ENCODE data around the gene CACNG4.

Gene CACNG4

GRCh38 chr17:67025216-67025792 lies 60.8 kb downstream of the CACNG4 start:
- no peaks in the 10 kb centered on the region for H3K27me3 ChIP-seq (ENCODE audit: control insufficient read depth, insufficient read depth, low read length)
- no peak overlapping the region for H3K27ac ChIP-seq (ENCODE audit: low read length)
- H3K36me3 ChIP-seq (ENCODE audit: control insufficient read depth, insufficient read depth, low read length): no peaks in the 10 kb centered on the region
- no peak overlapping the region for H3K4me3 ChIP-seq (ENCODE audit: low read length)
- H3K9me3 ChIP-seq (ENCODE audit: control insufficient read depth, insufficient read depth, low read length): no peaks in the 10 kb centered on the region
- no peak for DNase-seq (ENCODE audit: low read depth, low spot score)
- no peaks in the 10 kb centered on the region; the same call in 1 of the 2 replicates for H3K4me1 ChIP-seq (ENCODE audit: control insufficient read depth, insufficient read depth, low read length)
- WGBS (ENCODE audit: insufficient coverage, insufficient read length): no CpG with 5 or more reads among the region's 20 CpGs

GRCh38 chr17:67026341-67026740 lies 61.8 kb downstream of the CACNG4 start:
- DNase-seq (ENCODE audit: low read depth, low spot score): no peak
- Histone ChIP-seq H3K4me1 (ENCODE audit: control insufficient read depth, insufficient read depth, low read length) (no peaks in the 10 kb centered on the region), H3K4me3 (ENCODE audit: low read length) (no peak overlapping the region), H3K36me3 (ENCODE audit: control insufficient read depth, insufficient read depth, low read length) (no peaks in the 10 kb centered on the region), H3K27me3 (ENCODE audit: control insufficient read depth, insufficient read depth, low read length) (no peaks in the 10 kb centered on the region), H3K27ac (ENCODE audit: low read length) (no peak overlapping the region), H3K9me3 (ENCODE audit: control insufficient read depth, insufficient read depth, low read length) (no peaks in the 10 kb centered on the region)
- 100% methylated on average over 2 of the region's 2 CpGs for WGBS (ENCODE audit: insufficient coverage, insufficient read length)

- no CpG with 5 or more reads among the region's 12 CpGs for WGBS (ENCODE audit: insufficient coverage, insufficient read length)
- no peak for DNase-seq (ENCODE audit: low read depth, low spot score)
- no peaks in the 10 kb centered on the region for H3K27me3 ChIP-seq (ENCODE audit: control insufficient read depth, insufficient read depth, low read length)
Observed at GRCh38 chr17:67027031-67027628, 62.6 kb downstream of the CACNG4 start.

GRCh38 chr17:67030641-67031040 lies 66.1 kb downstream of the CACNG4 start:
- Histone ChIP-seq H3K27ac (ENCODE audit: low read length) (no peak overlapping the region), H3K9me3 (ENCODE audit: control insufficient read depth, insufficient read depth, low read length) (no peaks in the 10 kb centered on the region), H3K4me3 (ENCODE audit: low read length) (no peak overlapping the region), H3K27me3 (ENCODE audit: control insufficient read depth, insufficient read depth, low read length) (no peaks in the 10 kb centered on the region), H3K36me3 (ENCODE audit: control insufficient read depth, insufficient read depth, low read length) (no peaks in the 10 kb centered on the region), H3K4me1 (ENCODE audit: control insufficient read depth, insufficient read depth, low read length) (no peaks in the 10 kb centered on the region)
- WGBS (ENCODE audit: insufficient coverage, insufficient read length): no CpG with 5 or more reads among the region's 21 CpGs
- no peak for DNase-seq (ENCODE audit: low read depth, low spot score)

More at GRCh38 chr17:67027031-67027628, 62.6 kb downstream of the CACNG4 start:
- no peak overlapping the region for H3K4me3 ChIP-seq (ENCODE audit: low read length)
- H3K9me3 ChIP-seq (ENCODE audit: control insufficient read depth, insufficient read depth, low read length): no peaks in the 10 kb centered on the region
- no peak overlapping the region for H3K27ac ChIP-seq (ENCODE audit: low read length)
- H3K36me3 ChIP-seq (ENCODE audit: control insufficient read depth, insufficient read depth, low read length): no peaks in the 10 kb centered on the region
- no peaks in the 10 kb centered on the region for H3K4me1 ChIP-seq (ENCODE audit: control insufficient read depth, insufficient read depth, low read length)

- no peak for DNase-seq (ENCODE audit: low read depth, low spot score)
- Histone ChIP-seq H3K4me1 (ENCODE audit: control insufficient read depth, insufficient read depth, low read length) (no peaks in the 10 kb centered on the region), H3K9me3 (ENCODE audit: control insufficient read depth, insufficient read depth, low read length) (no peaks in the 10 kb centered on the region), H3K4me3 (ENCODE audit: low read length) (no peak overlapping the region), H3K36me3 (ENCODE audit: control insufficient read depth, insufficient read depth, low read length) (no peaks in the 10 kb centered on the region), H3K27ac (ENCODE audit: low read length) (no peak overlapping the region), H3K27me3 (ENCODE audit: control insufficient read depth, insufficient read depth, low read length) (no peaks in the 10 kb centered on the region)
- no CpG with 5 or more reads among the region's 14 CpGs for WGBS (ENCODE audit: insufficient coverage, insufficient read length)
Observed at GRCh38 chr17:67032382-67032781, 67.9 kb downstream of the CACNG4 start.

GRCh38 chr17:67032985-67033384 lies 68.5 kb downstream of the CACNG4 start:
- DNase-seq (ENCODE audit: low read depth, low spot score): no peak
- no peak overlapping the region for H3K4me3 ChIP-seq (ENCODE audit: low read length)
- no peaks in the 10 kb centered on the region for H3K4me1 ChIP-seq (ENCODE audit: control insufficient read depth, insufficient read depth, low read length)
- no CpG with 5 or more reads among the region's 13 CpGs for WGBS (ENCODE audit: insufficient coverage, insufficient read length)
- no peaks in the 10 kb centered on the region for H3K27me3 ChIP-seq (ENCODE audit: control insufficient read depth, insufficient read depth, low read length)
- H3K27ac ChIP-seq (ENCODE audit: low read length): no peak overlapping the region
- no peaks in the 10 kb centered on the region for H3K9me3 ChIP-seq (ENCODE audit: control insufficient read depth, insufficient read depth, low read length)
- H3K36me3 ChIP-seq (ENCODE audit: control insufficient read depth, insufficient read depth, low read length): no peaks in the 10 kb centered on the region

GRCh38 chr17:67033613-67034012 lies 69.1 kb downstream of the CACNG4 start:
- Histone ChIP-seq H3K9me3 (ENCODE audit: control insufficient read depth, insufficient read depth, low read length) (no peaks in the 10 kb centered on the region), H3K27me3 (ENCODE audit: control insufficient read depth, insufficient read depth, low read length) (no peaks in the 10 kb centered on the region), H3K4me1 (ENCODE audit: control insufficient read depth, insufficient read depth, low read length) (no peaks in the 10 kb centered on the region), H3K27ac (ENCODE audit: low read length) (no peak overlapping the region), H3K4me3 (ENCODE audit: low read length) (no peak overlapping the region), H3K36me3 (ENCODE audit: control insufficient read depth, insufficient read depth, low read length) (no peaks in the 10 kb centered on the region)
- DNase-seq (ENCODE audit: low read depth, low spot score): no peak
- WGBS (ENCODE audit: insufficient coverage, insufficient read length): no CpG with 5 or more reads among the region's 9 CpGs

- Histone ChIP-seq H3K4me3 (ENCODE audit: low read length) (no peak overlapping the region), H3K9me3 (ENCODE audit: control insufficient read depth, insufficient read depth, low read length) (no peaks in the 10 kb centered on the region), H3K36me3 (ENCODE audit: control insufficient read depth, insufficient read depth, low read length) (no peaks in the 10 kb centered on the region), H3K4me1 (ENCODE audit: control insufficient read depth, insufficient read depth, low read length) (no peaks in the 10 kb centered on the region), H3K27me3 (ENCODE audit: control insufficient read depth, insufficient read depth, low read length) (no peaks in the 10 kb centered on the region), H3K27ac (ENCODE audit: low read length) (no peak overlapping the region)
- WGBS (ENCODE audit: insufficient coverage, insufficient read length): 100% methylated on average over 1 of the region's 11 CpGs
- DNase-seq (ENCODE audit: low read depth, low spot score): no peak
Observed at GRCh38 chr17:67035131-67036083, 70.9 kb downstream of the CACNG4 start.

GRCh38 chr17:67038861-67039365 lies 74.4 kb downstream of the CACNG4 start:
- Histone ChIP-seq H3K9me3 (ENCODE audit: control insufficient read depth, insufficient read depth, low read length) (no peaks in the 10 kb centered on the region), H3K4me1 (ENCODE audit: control insufficient read depth, insufficient read depth, low read length) (no peaks in the 10 kb centered on the region), H3K27ac (ENCODE audit: low read length) (no peak overlapping the region), H3K4me3 (ENCODE audit: low read length) (no peak overlapping the region), H3K36me3 (ENCODE audit: control insufficient read depth, insufficient read depth, low read length) (no peaks in the 10 kb centered on the region), H3K27me3 (ENCODE audit: control insufficient read depth, insufficient read depth, low read length) (no peaks in the 10 kb centered on the region)
- no CpG with 5 or more reads among the region's 5 CpGs for WGBS (ENCODE audit: insufficient coverage, insufficient read length)
- no peak for DNase-seq (ENCODE audit: low read depth, low spot score)

GRCh38 chr17:67040652-67041051 lies 76.1 kb downstream of the CACNG4 start:
- no peaks in the 10 kb centered on the region for H3K9me3 ChIP-seq (ENCODE audit: control insufficient read depth, insufficient read depth, low read length)
- WGBS (ENCODE audit: insufficient coverage, insufficient read length): no CpG with 5 or more reads among the region's 6 CpGs
- H3K27ac ChIP-seq (ENCODE audit: low read length): no peak overlapping the region
- H3K36me3 ChIP-seq (ENCODE audit: control insufficient read depth, insufficient read depth, low read length): no peaks in the 10 kb centered on the region; the same call in 1 of the 2 replicates
- H3K4me1 ChIP-seq (ENCODE audit: control insufficient read depth, insufficient read depth, low read length): no peaks in the 10 kb centered on the region
- no peak overlapping the region for H3K4me3 ChIP-seq (ENCODE audit: low read length)
- DNase-seq (ENCODE audit: low read depth, low spot score): no peak
- H3K27me3 ChIP-seq (ENCODE audit: control insufficient read depth, insufficient read depth, low read length): no peaks in the 10 kb centered on the region
